Transverse colon (tissue), 4 donors: ENCODE results near the gene ALG14. TPM values are rescaled to one million over a fixed set of nuclear protein-coding genes. Genes with fewer than 3 reads are reported as not detected.
A peak's percentile ranks its signal among the peaks of the same experiment; 100 is the strongest.

Experiments used
- DNase-seq: peaks from one replicate; pipeline ENCODE4 v3.0.0-alpha.2; 2019
- H3K27ac ChIP-seq, 4 donors: fragments of 200-600 bp; sonication (generic); 2 replicates each; pipeline ENCODE4 v1.5.1; 2016 to 2018; ENCODE audit warnings: inconsistent platforms in 4 of 4
- H3K27me3 ChIP-seq: fragments of 200-600 bp; sonication (generic); 2 replicates; pipeline ENCODE4 v1.5.1; 2017; ENCODE audit warnings: inconsistent platforms
- H3K36me3 ChIP-seq, 4 donors: fragments of 200-600 bp; sonication (generic); 2 replicates each; pipeline ENCODE4 v1.5.1; 2017 to 2019; ENCODE audit warnings: inconsistent platforms in 4 of 4
- H3K4me1 ChIP-seq, 4 donors: fragments of 200-600 bp; sonication (generic); 2 replicates each; pipeline ENCODE4 v1.5.1; 2017 to 2020; ENCODE audit warnings: inconsistent platforms in 4 of 4
- H3K4me3 ChIP-seq, 4 donors: fragments of 200-600 bp; sonication (generic); 1 replicate in 1 of 4; 2 replicates in 3 of 4; pipeline versions ENCODE4 v1.5.1 to v1.6.1; 2017 to 2019; ENCODE audit warnings: inconsistent platforms in 4 of 4
- H3K9me3 ChIP-seq, 2 donors: fragments of 200-600 bp; sonication (generic); 2 replicates each; pipeline ENCODE4 v1.5.1; 2017 to 2019; ENCODE audit warnings: inconsistent platforms in 2 of 2
- CTCF ChIP-seq, 5 experiments: fragments of 200-600 bp in 3 of 5; fragments of 450-650 bp in 2 of 5; sonication (generic) in 3 of 5; IDR thresholded peaks; 1 replicate in 2 of 5; 2 replicates in 3 of 5; pipeline ENCODE4 v1.5.1; 2016 to 2017; ENCODE audit warnings: antibody characterized with exemption in 5 of 5, inconsistent platforms in 3 of 5, mild to moderate bottlenecking in 2 of 5, moderate library complexity in 1 of 5
- EP300 ChIP-seq: sonication (generic); formaldehyde crosslinking; IDR thresholded peaks from one replicate; pipeline ENCODE4 v1.6.1; 2017; ENCODE audit warnings: antibody characterized with exemption, low read depth
- POLR2A ChIP-seq: fragments of 450-650 bp; IDR thresholded peaks from one replicate; pipeline ENCODE4 v1.6.1; 2016; ENCODE audit warnings: antibody characterized with exemption, mild to moderate bottlenecking, moderate library complexity
- POLR2AphosphoS5 ChIP-seq, 3 donors: sonication (generic); formaldehyde crosslinking; IDR thresholded peaks; one replicate each; pipeline ENCODE4 v1.6.1; 2016; ENCODE audit warnings: antibody characterized with exemption in 3 of 3
- WGBS, 2 donors: methylation state at CpG; one replicate each; pipeline ENCODE4 v1.1.5; 2018; ENCODE audit warnings: low coverage in 1 of 2; 5-methylcytosine and 5-hydroxymethylcytosine counted together
- in situ Hi-C, 4 donors: fragments of 200-750 bp; cut with MboI; loops; one replicate each; pipeline versions ENCODE4 v1.15.0 to v1.15.1; 2017; ENCODE audit warnings: low sequenced_read_pairs in 3 of 4, low pct_ligation_motif_present in 1 of 4, low pct_unique_long_range_greater_than_20kb in 1 of 4
- intact Hi-C: fragments of 100-400 bp; cut with DNase I; formaldehyde crosslinking; loops from one replicate; pipeline ENCODE4 v1.15.1; 2023; ENCODE audit warnings: low total_unique reads
- total RNA-seq, 4 donors: library from RNA; depleted of rRNA; stranded (reverse); fragments of >200 nt; gene quantifications; one replicate each; pipeline ENCODE4 v1.1.0, GENCODE V29; 2016

The ALG14 gene
- total RNA-seq, 4 donors from 2014 or later: 0.40 to 2.3 (median 2.2) TPM

- in situ Hi-C loops: loop anchor here in 3 of 4 donors (25.0 kb wide), 1 partner anchor 157 kb away; the partner anchor contains the start of gene RWDD3 (in 3 of the 3)
- intact Hi-C loops: loop anchor here (5.0 kb wide), 1 partner anchor 152 kb away; the partner anchor contains the start of gene RWDD3
- no peak for TF ChIP-seq CTCF (IDR thresholded peaks at IDR 0.05)
- TF ChIP-seq POLR2AphosphoS5 (IDR thresholded peaks at IDR 0.05): no peak
- no peak for TF ChIP-seq POLR2A
- TF ChIP-seq EP300: no peak
- Histone ChIP-seq H3K9me3 (no peaks in the 10 kb centered on the region), H3K4me3 (no peak overlapping the region), H3K27ac (no peak overlapping the region), H3K27me3 (no peaks in the 10 kb centered on the region), H3K4me1 (peaks cover 0 to 9% (median 4%) of the 10 kb centered on the region in 4 donors), H3K36me3 (no peaks in the 10 kb centered on the region)
- 90% methylated on average over 1 of the region's 1 CpG for WGBS, 2 donors
- no peak for DNase-seq
Observed at GRCh38 chr1:95080446-95080845, 7.7 kb upstream of the ALG14 start.

- H3K9me3 ChIP-seq: no peaks in the 10 kb centered on the region
- in situ Hi-C loops (loop anchor here in 3 of 4 donors (25.0 kb wide), 1 partner anchor 161 kb away; the partner anchor contains the start of gene RWDD3 (in 3 of the 3)), intact Hi-C loops (no loop called here)
- peaks cover 0 to 21% (median 16%) of the 10 kb centered on the region in 4 donors for H3K4me1 ChIP-seq
- no peak for DNase-seq
- H3K36me3 ChIP-seq: no peaks in the 10 kb centered on the region
- no peaks in the 10 kb centered on the region for H3K27me3 ChIP-seq
- TF ChIP-seq POLR2A (no peak), EP300 (no peak), POLR2AphosphoS5 (IDR thresholded peaks at IDR 0.05) (no peak), CTCF (IDR thresholded peaks at IDR 0.05) (no peak)
- no peak overlapping the region for H3K4me3 ChIP-seq
- H3K27ac ChIP-seq: peak overlapping the region; percentile 11 to 47 (median 38)
Observed at GRCh38 chr1:95076034-95076433, 3.3 kb upstream of the ALG14 start.

GRCh38 chr1:95073446-95073845 is 695 bp upstream of the ALG14 start:
- Histone ChIP-seq H3K27ac (peak overlapping the region; percentile 90 to 94 (median 92)), H3K4me3 (peak overlapping the region in 3 of 4 donors; percentile 57 to 77 (median 58)), H3K27me3 (no peaks in the 10 kb centered on the region), H3K4me1 (peaks cover 0 to 40% (median 26%) of the 10 kb centered on the region in 4 donors), H3K36me3 (no peaks in the 10 kb centered on the region), H3K9me3 (no peaks in the 10 kb centered on the region)
- in situ Hi-C loops: no loop called here
- DNase-seq: no peak
- 11 to 38% methylated on average over 2 to 3 of the region's 3 CpGs for WGBS, 2 donors
- intact Hi-C loops: no loop called here
- TF ChIP-seq POLR2AphosphoS5 (IDR thresholded peaks at IDR 0.05): no peak

GRCh38 chr1:95072117-95072516 is 634 bp downstream of the ALG14 start:
- H3K9me3 ChIP-seq: no peaks in the 10 kb centered on the region
- peak overlapping the region; percentile 48 to 77 (median 58) for H3K4me3 ChIP-seq
- peaks cover 0 to 51% (median 28%) of the 10 kb centered on the region in 4 donors for H3K4me1 ChIP-seq
- WGBS, 2 donors: 4 to 13% methylated on average over 3 to 7 of the region's 7 CpGs
- no peaks in the 10 kb centered on the region for H3K36me3 ChIP-seq
- no peak for TF ChIP-seq CTCF (IDR thresholded peaks at IDR 0.05)
- TF ChIP-seq POLR2AphosphoS5 (IDR thresholded peaks at IDR 0.05): peak in 1 of 3 donors; percentile 52
- in situ Hi-C loops: no loop called here
- peak; percentile 28 for DNase-seq
- intact Hi-C loops: no loop called here
- peak overlapping the region; percentile 90 to 94 (median 92) for H3K27ac ChIP-seq
- H3K27me3 ChIP-seq: no peaks in the 10 kb centered on the region

- Histone ChIP-seq H3K36me3 (no peaks in the 10 kb centered on the region), H3K27ac (peak overlapping the region; percentile 90 to 94 (median 92)), H3K4me3 (peak overlapping the region in 2 of 4 donors; percentile 58 to 77), H3K4me1 (peaks cover 0 to 56% (median 29%) of the 10 kb centered on the region in 4 donors), H3K27me3 (no peaks in the 10 kb centered on the region), H3K9me3 (no peaks in the 10 kb centered on the region)
- intact Hi-C loops (no loop called here), in situ Hi-C loops (no loop called here)
- TF ChIP-seq POLR2A (no peak), EP300 (no peak), POLR2AphosphoS5 (IDR thresholded peaks at IDR 0.05) (no peak), CTCF (IDR thresholded peaks at IDR 0.05) (no peak)
- no peak for DNase-seq
- 46 to 69% methylated on average over 2 of the region's 2 CpGs for WGBS, 2 donors
Observed at GRCh38 chr1:95071539-95071938, 1.2 kb downstream of the ALG14 start.
